H4 (cell line): ENCODE results near the gene MME. TPM values are rescaled to one million over a fixed set of nuclear protein-coding genes. Genes with fewer than 3 reads are reported as not detected.
"Not testable (repeated sequence)": the region's sequence is repeated elsewhere in the genome, so short reads cannot be mapped to it uniquely, and the experiment has no call there.

ENCODE experiments used
- DNase-seq: peaks from one replicate; pipeline ENCODE4 v3.0.0-alpha.2; 2015; ENCODE audit warnings: low spot score
- total RNA-seq: library from RNA; depleted of rRNA; stranded (reverse); fragments of >200 nt; shearing (Covaris generic); gene quantifications from 2 replicates; pipeline ENCODE4 v1.2.3, GENCODE V29; 2014

MME gene
- total RNA-seq, 1 experiment from 2014 or later = 8.4 TPM

GRCh38 chr3:155192957-155193746, 113.0 kb downstream of the MME start:
- no peak for DNase-seq

GRCh38 chr3:155193868-155194267, 113.7 kb downstream of the MME start:
- no peak for DNase-seq

- no peak for DNase-seq
Measured at GRCh38 chr3:155194973-155195957, 115.1 kb downstream of the MME start.

GRCh38 chr3:155196131-155197021, 116.3 kb downstream of the MME start:
- no peak for DNase-seq

- DNase-seq = no peak
Measured at GRCh38 chr3:155197786-155198185, 117.7 kb downstream of the MME start.

- DNase-seq = no peak
Measured at GRCh38 chr3:155202626-155203025, 122.5 kb downstream of the MME start.

- no peak for DNase-seq
Measured at GRCh38 chr3:155204851-155205250, 124.7 kb downstream of the MME start.

GRCh38 chr3:155208183-155208800, 128.2 kb downstream of the MME start:
- no peak for DNase-seq

- DNase-seq = no peak
Measured at GRCh38 chr3:155210736-155211135, 130.6 kb downstream of the MME start.

- DNase-seq = no peak
Measured at GRCh38 chr3:155211266-155211665, 131.1 kb downstream of the MME start.

GRCh38 chr3:155211940-155212339, 131.8 kb downstream of the MME start:
- DNase-seq = no peak

- DNase-seq = not testable (repeated sequence)
Measured at GRCh38 chr3:155216007-155216406, 135.9 kb downstream of the MME start.

- no peak for DNase-seq
Measured at GRCh38 chr3:155217591-155217990, 137.5 kb downstream of the MME start.

GRCh38 chr3:155218462-155218861, 138.3 kb downstream of the MME start:
- DNase-seq = no peak

- no peak for DNase-seq
Measured at GRCh38 chr3:155219106-155219505, 139.0 kb downstream of the MME start.

- DNase-seq = no peak
Measured at GRCh38 chr3:155225417-155225816, 145.3 kb downstream of the MME start.

GRCh38 chr3:155227141-155227540, 147.0 kb downstream of the MME start:
- no peak for DNase-seq

GRCh38 chr3:155228676-155229075, 148.6 kb downstream of the MME start:
- DNase-seq = no peak

GRCh38 chr3:155229086-155229485, 149.0 kb downstream of the MME start:
- no peak for DNase-seq

GRCh38 chr3:155230382-155230781, 150.3 kb downstream of the MME start:
- DNase-seq = no peak

GRCh38 chr3:155231792-155232191, 151.7 kb downstream of the MME start:
- DNase-seq = no peak
